A549 (cell line): Measurements from ENCODE around the gene TAOK3. TPM values are rescaled to one million over a fixed set of nuclear protein-coding genes. Genes with fewer than 3 reads are reported as not detected.

ENCODE experiments used
- ATAC-seq, 2 experiments: fragments of 200-7000 bp in 1 of 2; fragments of >200 bp in 1 of 2; cut with Nextera tagmentation in 1 of 2; cut with Tn5 transposase in 1 of 2; 3 replicates each; pipeline versions ENCODE4 v1.8.0 to v1.9.1; 2018 to 2020; ENCODE audit warnings: mild to moderate bottlenecking in 1 of 2, moderate library complexity in 1 of 2
- CTCF ChIA-PET: fragments of 300-600 bp; sonication (Branson Sonifier 250); formaldehyde crosslinking; extraction: SDS; loops from one replicate; lab custom pipeline; 2021; ENCODE audit warnings: antibody characterized with exemption, inconsistent platforms; lab: Yijun Ruan, JAX
- POLR2A ChIA-PET: fragments of 350-600 bp; formaldehyde crosslinking; extraction: SDS; loops from one replicate; lab custom pipeline; 2021; ENCODE audit warnings: antibody characterized with exemption, inconsistent platforms; lab: Yijun Ruan, JAX
- DNase-seq, 2 experiments: peaks; one replicate each; pipeline versions ENCODE4 v3.0.0 to v3.0.0-alpha.2; 2011 to 2016; ENCODE audit warnings: low read depth in 1 of 2, low spot score in 1 of 2
- FAIRE-seq: peaks from 2 replicates; lab custom pipeline; 2011; peaks lifted over from hg19 to GRCh38; lab: Jason Lieb, UNC
- H3K27ac ChIP-seq, 2 experiments: fragments of >200 bp; sonication (Bioruptor Twin); formaldehyde crosslinking; 3 replicates each; pipeline ENCODE4 v1.5.1; 2016 to 2017
- H3K4me1 ChIP-seq: fragments of >200 bp; sonication (Bioruptor Twin); formaldehyde crosslinking; 3 replicates; pipeline ENCODE4 v1.6.1; 2016
- H3K4me2 ChIP-seq: fragments of >200 bp; sonication (Bioruptor Twin); formaldehyde crosslinking; 3 replicates; pipeline ENCODE4 v1.6.1; 2016
- H3K4me3 ChIP-seq: fragments of >200 bp; sonication (Bioruptor Twin); formaldehyde crosslinking; 3 replicates; pipeline ENCODE4 v1.5.1; 2016
- H3K9me3 ChIP-seq: fragments of >200 bp; sonication (Bioruptor Twin); formaldehyde crosslinking; 3 replicates; pipeline ENCODE4 v1.6.1; 2016
- CHD2 ChIP-seq: fragments of 150-350 bp; IDR thresholded peaks from 2 replicates; pipeline ENCODE4 v1.6.1; 2014; ENCODE audit warnings: low read length; ENCODE audit not compliant: partially characterized antibody
- CHD4 ChIP-seq: fragments of 200-600 bp; sonication (generic); IDR thresholded peaks from 2 replicates; pipeline ENCODE4 v1.6.1; 2016; ENCODE audit warnings: antibody characterized with exemption, mild to moderate bottlenecking, borderline replicate concordance
- EHMT2 ChIP-seq: fragments of 200-600 bp; sonication (generic); IDR thresholded peaks from 2 replicates; pipeline ENCODE4 v1.6.1; 2016; ENCODE audit warnings: antibody characterized with exemption, low read depth, mild to moderate bottlenecking, moderate library complexity
- ELK1 ChIP-seq: fragments of 150-350 bp; IDR thresholded peaks from 2 replicates; pipeline ENCODE4 v1.6.1; 2014; ENCODE audit warnings: low read depth, mild to moderate bottlenecking, low read length
- EP300 ChIP-seq, 2 experiments: fragments of >200 bp; sonication (Bioruptor Twin); formaldehyde crosslinking; IDR thresholded peaks; 2 replicates in 1 of 2; 3 replicates in 1 of 2; pipeline ENCODE4 v1.6.1; 2016 to 2017
- ESRRA ChIP-seq: fragments of 150-350 bp; IDR thresholded peaks from 2 replicates; pipeline ENCODE4 v1.6.1; 2014; ENCODE audit warnings: mild to moderate bottlenecking, low read length, borderline replicate concordance
- FOSL2 ChIP-seq, 2 experiments: fragments of 450-650 bp in 1 of 2; fragments of >200 bp in 1 of 2; sonication (Bioruptor Twin) in 1 of 2; formaldehyde crosslinking; IDR thresholded peaks; 2 replicates each; pipeline versions ENCODE4 v1.5.0 to v1.6.1; 2016 to 2020; ENCODE audit warnings: mild to moderate bottlenecking in 1 of 2, moderate library complexity in 1 of 2
- FOXS1 ChIP-seq: fragments of 250-450 bp; sonication (Bioruptor Pico); IDR thresholded peaks from 2 replicates; pipeline ENCODE4 v1.5.0; 2020; ENCODE audit warnings: mild to moderate bottlenecking, moderate library complexity
- GATA3 ChIP-seq: IDR thresholded peaks from 2 replicates; pipeline ENCODE4 v1.6.1; 2012; ENCODE audit warnings: borderline replicate concordance
- HDAC2 ChIP-seq: fragments of 200-600 bp; sonication (generic); IDR thresholded peaks from 2 replicates; pipeline ENCODE4 v1.6.1; 2016
- HES2 ChIP-seq: fragments of >200 bp; sonication (Bioruptor Twin); formaldehyde crosslinking; IDR thresholded peaks from 2 replicates; pipeline ENCODE4 v1.6.1; 2016
- HMGXB4 ChIP-seq: fragments of 250-450 bp; sonication (Bioruptor Pico); IDR thresholded peaks from 2 replicates; pipeline ENCODE4 v1.5.0; 2021; ENCODE audit warnings: mild to moderate bottlenecking, moderate library complexity, borderline replicate concordance
- HOXB5 ChIP-seq: fragments of 250-450 bp; sonication (Bioruptor Pico); IDR thresholded peaks from 2 replicates; pipeline ENCODE4 v1.5.0; 2020; ENCODE audit warnings: mild to moderate bottlenecking, moderate library complexity
- JUN ChIP-seq, 2 experiments: fragments of >200 bp; sonication (Bioruptor Twin); formaldehyde crosslinking; IDR thresholded peaks; 2 replicates in 1 of 2; 3 replicates in 1 of 2; pipeline ENCODE4 v1.6.1; 2016 to 2017
- KDM5A ChIP-seq: fragments of 200-600 bp; sonication (generic); IDR thresholded peaks from 2 replicates; pipeline ENCODE4 v1.6.1; 2016; ENCODE audit warnings: antibody characterized with exemption, mild to moderate bottlenecking
- MAFK ChIP-seq: fragments of 450-650 bp; IDR thresholded peaks from 2 replicates; pipeline ENCODE4 v1.6.1; 2014; ENCODE audit not compliant: partially characterized antibody
- MAX ChIP-seq: IDR thresholded peaks from 2 replicates; pipeline ENCODE4 v1.6.1; 2012
- MAZ ChIP-seq: fragments of 150-350 bp; IDR thresholded peaks from 2 replicates; pipeline ENCODE4 v1.6.1; 2014; ENCODE audit warnings: antibody characterized with exemption, low read depth, low read length, borderline replicate concordance
- MYC ChIP-seq: IDR thresholded peaks from 2 replicates; pipeline ENCODE4 v1.6.1; 2012; ENCODE audit warnings: mild to moderate bottlenecking, inconsistent platforms, low read length, improper control_type of control experiment, borderline replicate concordance
- NFE2L2 ChIP-seq: fragments of 150-350 bp; conservative IDR thresholded peaks from 2 replicates; pipeline ENCODE4 v1.6.1; 2014; ENCODE audit warnings: low read length
- NPAS2 ChIP-seq: fragments of 250-450 bp; sonication (Bioruptor Pico); IDR thresholded peaks from 2 replicates; pipeline ENCODE4 v1.8.0; 2022; ENCODE audit warnings: mild to moderate bottlenecking, moderate library complexity, borderline replicate concordance
- PHF8 ChIP-seq: fragments of 200-600 bp; sonication (generic); IDR thresholded peaks from 2 replicates; pipeline ENCODE4 v1.6.1; 2016; ENCODE audit warnings: low read depth, mild to moderate bottlenecking, antibody characterized with exemption, moderate library complexity, borderline replicate concordance
- POLR2A ChIP-seq: IDR thresholded peaks from 2 replicates; pipeline ENCODE4 v1.6.1; 2012; ENCODE audit warnings: mild to moderate bottlenecking, low read length
- POLR2AphosphoS2 ChIP-seq: conservative IDR thresholded peaks from 2 replicates; pipeline ENCODE4 v1.6.1; 2012; ENCODE audit warnings: low read length, improper control_type of control experiment, inconsistent platforms
- RARB ChIP-seq: fragments of 250-450 bp; sonication (Bioruptor Pico); IDR thresholded peaks from 2 replicates; pipeline ENCODE4 v1.8.0; 2021; ENCODE audit warnings: mild to moderate bottlenecking, moderate library complexity
- RCOR1 ChIP-seq: fragments of 150-350 bp; IDR thresholded peaks from 2 replicates; pipeline ENCODE4 v1.6.1; 2014; ENCODE audit warnings: antibody characterized with exemption, low read length, low read depth
- REST ChIP-seq: fragments of 200-600 bp; sonication (generic); IDR thresholded peaks from 2 replicates; pipeline ENCODE4 v1.6.1; 2016; ENCODE audit warnings: antibody characterized with exemption, mild to moderate bottlenecking, moderate library complexity
- RFX5 ChIP-seq: fragments of 450-650 bp; IDR thresholded peaks from 2 replicates; pipeline ENCODE4 v1.7.1; 2014; ENCODE audit warnings: antibody characterized with exemption, mild to moderate bottlenecking, moderate library complexity
- SREBF2 ChIP-seq: fragments of 450-650 bp; IDR thresholded peaks from 2 replicates; pipeline ENCODE4 v1.6.1; 2014; ENCODE audit warnings: mild to moderate bottlenecking, moderate library complexity
- TP53 ChIP-seq: fragments of 250-450 bp; sonication (Bioruptor Pico); IDR thresholded peaks from 2 replicates; pipeline ENCODE4 v1.5.0; 2021; ENCODE audit warnings: mild to moderate bottlenecking, moderate library complexity
- ZC3H11A ChIP-seq: fragments of 450-650 bp; IDR thresholded peaks from 2 replicates; pipeline ENCODE4 v1.6.1; 2014; ENCODE audit warnings: antibody characterized with exemption, mild to moderate bottlenecking
- ZSCAN20 ChIP-seq: fragments of 250-450 bp; sonication (Bioruptor Pico); IDR thresholded peaks from 2 replicates; pipeline ENCODE4 v1.8.0; 2022; ENCODE audit warnings: mild to moderate bottlenecking, moderate library complexity
- WGBS: methylation state at CpG from one replicate; pipeline ENCODE4 v1.1.6; 2017; ENCODE audit errors: missing lambda C conversion rate; 5-methylcytosine and 5-hydroxymethylcytosine counted together
- polyA plus RNA-seq, 4 experiments: library from polyadenylated mRNA; depleted of rRNA in 3 of 4; stranded (reverse); fragments of >200 nt; fragmentation: RNase III in 1 of 4; extraction: RNeasy Plus Mini Kit Qiagen cat#74134 plus additional on column Dnase treatment in 1 of 4; gene quantifications; 2 replicates in 3 of 4; 3 replicates in 1 of 4; pipeline ENCODE4 v1.2.3, GENCODE V29; 2011 to 2017

The TAOK3 gene
- polyA plus RNA-seq, 2 of the 4 experiments (the other 2 are of a cell fraction): 13.1 to 27.6 TPM

GRCh38 chr12:118102609-118103008 is 270.1 kb downstream of the TAOK3 start:
- peak overlapping the region; percentile 69 for H3K4me3 ChIP-seq
- no peak for TF ChIP-seq EP300 (IDR thresholded peaks at IDR 0.05)
- no peak for TF ChIP-seq RFX5
- TF ChIP-seq TP53 (CRISPR knock-in tag): no peak
- TF ChIP-seq REST: no peak
- TF ChIP-seq ELK1: no peak
- TF ChIP-seq KDM5A: no peak
- TF ChIP-seq MYC: no peak
- no peak for TF ChIP-seq ZSCAN20
- TF ChIP-seq ESRRA: no peak
- no peak for TF ChIP-seq ZC3H11A
- no peak for TF ChIP-seq CHD2
- no peak for TF ChIP-seq POLR2AphosphoS2
- TF ChIP-seq JUN (IDR thresholded peaks at IDR 0.05): no peak
- TF ChIP-seq RCOR1: no peak
- TF ChIP-seq HOXB5 (CRISPR knock-in tag): no peak
- no peak for TF ChIP-seq NPAS2
- TF ChIP-seq MAX: no peak
- TF ChIP-seq FOSL2 (IDR thresholded peaks at IDR 0.05): no peak
- TF ChIP-seq FOSL2 (CRISPR knock-in tag; IDR thresholded peaks at IDR 0.05): no peak
- no peak for TF ChIP-seq PHF8
- TF ChIP-seq CHD4: no peak
- POLR2A ChIA-PET: interaction anchor here (0.9 to 1.8 kb wide), 2 partner anchors 23 to 41 kb away, joined by 3 to 13 read pairs; partner anchors contain the start of gene WSB2
- FAIRE-seq (no peak), DNase-seq (peak in 1 of 2 experiments; percentile 54), ATAC-seq (no peak)
- CTCF ChIA-PET: interaction anchor here (0.6 to 2.6 kb wide), 7 partner anchors 9 to 45 kb away, joined by 4 to 6 read pairs (median 4); no protein-coding TSS in a partner anchor
- H3K9me3 ChIP-seq: no peaks in the 10 kb centered on the region
- WGBS: 31% methylated on average over 5 of the region's 5 CpGs
- peaks cover 20% of the 10 kb centered on the region for H3K4me1 ChIP-seq
- peak overlapping the region in 1 of 2 experiments; percentile 93; a peak in 4 of 6 replicates for H3K27ac ChIP-seq
- peak overlapping the region; percentile 76 for H3K4me2 ChIP-seq

GRCh38 chr12:118102070-118102469 is 270.6 kb downstream of the TAOK3 start:
- ATAC-seq: no peak
- H3K4me2 ChIP-seq: peak overlapping the region; percentile 76
- TF ChIP-seq ZSCAN20 (no peak), TP53 (CRISPR knock-in tag) (no peak), FOXS1 (CRISPR knock-in tag) (no peak), NFE2L2 (no peak), FOSL2 (IDR thresholded peaks at IDR 0.05) (no peak), FOSL2 (CRISPR knock-in tag; IDR thresholded peaks at IDR 0.05) (no peak), HDAC2 (no peak), RARB (CRISPR knock-in tag) (no peak), MAFK (no peak), GATA3 (no peak), POLR2A (no peak), HMGXB4 (CRISPR knock-in tag) (no peak), MYC (no peak), HES2 (no peak), EHMT2 (no peak), SREBF2 (no peak), MAZ (no peak), JUN (IDR thresholded peaks at IDR 0.05) (no peak), ESRRA (no peak)

More at GRCh38 chr12:118102070-118102469, 270.6 kb downstream of the TAOK3 start:
- POLR2A ChIA-PET: no interaction called here
- DNase-seq (peak; percentile 43 to 49), FAIRE-seq (no peak)
- no peaks in the 10 kb centered on the region for H3K9me3 ChIP-seq
- peaks cover 20% of the 10 kb centered on the region for H3K4me1 ChIP-seq
- H3K4me3 ChIP-seq: peak overlapping the region; percentile 69; the same call in 1 of the 3 replicates
- CTCF ChIA-PET: interaction anchor here (1.0 to 1.6 kb wide), 6 partner anchors 8 to 227 kb away, joined by 4 to 6 read pairs (median 4); no protein-coding TSS in a partner anchor
- WGBS: 55% methylated on average over 6 of the region's 6 CpGs
- peak overlapping the region in 1 of 2 experiments; percentile 22; a peak in 1 of 6 replicates for H3K27ac ChIP-seq
